ENCODE results near the gene CFAP73. TPM values are rescaled to one million over a fixed set of nuclear protein-coding genes. Genes with fewer than 3 reads are reported as not detected.

CFAP73 gene
- polyA plus RNA-seq, 4 donors: 0.19 to 0.44 TPM; not detected in 2

- Histone ChIP-seq H3K4me3 (ENCODE audit: low read depth in 1 of 3, low read length in 3 of 3) (peak overlapping the region; percentile 40 to 98 (median 88)), H3K36me3 (ENCODE audit: control insufficient read depth in 3 of 3, insufficient read depth in 2 of 3, low read depth in 1 of 3, low read length in 3 of 3) (peaks cover 5 to 36% (median 12%) of the 10 kb centered on the region in 3 donors), H3K27me3 (ENCODE audit: control insufficient read depth in 3 of 3, insufficient read depth in 3 of 3, low read length in 3 of 3) (no peaks in the 10 kb centered on the region), H3K27ac (ENCODE audit: low read depth in 1 of 3, low read length in 2 of 3) (peak overlapping the region; percentile 90 to 99 (median 92)), H3K4me1 (ENCODE audit: control insufficient read depth in 3 of 3, insufficient read depth in 2 of 3, low read depth in 1 of 3, low read length in 2 of 3) (peaks cover 0 to 13% (median 5%) of the 10 kb centered on the region in 3 donors), H3K9me3 (ENCODE audit: control insufficient read depth in 2 of 2, insufficient read depth in 1 of 2, low read depth in 1 of 2, low read length in 1 of 2) (no peaks in the 10 kb centered on the region)
- DNase-seq (no peak), FAIRE-seq (no peak)
- WGBS, 3 donors: 19 to 25% (median 22%) methylated on average over 26 of the region's 26 CpGs
Observed at GRCh38 chr12:113184098-113184899, 34.8 kb downstream of the CFAP73 start.

GRCh38 chr12:113184900-113185179 lies 35.3 kb downstream of the CFAP73 start:
- Histone ChIP-seq H3K36me3 (ENCODE audit: control insufficient read depth in 3 of 3, insufficient read depth in 2 of 3, low read depth in 1 of 3, low read length in 3 of 3) (peaks cover 3 to 31% (median 10%) of the 10 kb centered on the region in 3 donors), H3K9me3 (ENCODE audit: control insufficient read depth in 2 of 2, insufficient read depth in 1 of 2, low read depth in 1 of 2, low read length in 1 of 2) (no peaks in the 10 kb centered on the region), H3K4me1 (ENCODE audit: control insufficient read depth in 3 of 3, insufficient read depth in 2 of 3, low read depth in 1 of 3, low read length in 2 of 3) (peaks cover 0 to 13% (median 5%) of the 10 kb centered on the region in 3 donors), H3K4me3 (ENCODE audit: low read depth in 1 of 3, low read length in 3 of 3) (peak overlapping the region; percentile 88 to 98 (median 92)), H3K27me3 (ENCODE audit: control insufficient read depth in 3 of 3, insufficient read depth in 3 of 3, low read length in 3 of 3) (no peaks in the 10 kb centered on the region), H3K27ac (ENCODE audit: low read depth in 1 of 3, low read length in 2 of 3) (peak overlapping the region; percentile 90 to 99 (median 92))
- WGBS, 3 donors: 0 to 1% (median 0%) methylated on average over 20 of the region's 20 CpGs
- DNase-seq (peak; percentile 93 to 95), FAIRE-seq (no peak)

GRCh38 chr12:113185180-113186032 lies 35.9 kb downstream of the CFAP73 start, which contains the start of the genes DDX54 and RITA1:
Gene DDX54 (minus strand): TSS chr12:113185478. CDS start chr12:113185451, 27 bp downstream.
Gene RITA1 (plus strand): TSS chr12:113185721. CDS start chr12:113186747, 1,026 bp downstream.
- Histone ChIP-seq H3K27me3 (ENCODE audit: control insufficient read depth in 3 of 3, insufficient read depth in 3 of 3, low read length in 3 of 3) (no peaks in the 10 kb centered on the region), H3K36me3 (ENCODE audit: control insufficient read depth in 3 of 3, insufficient read depth in 2 of 3, low read depth in 1 of 3, low read length in 3 of 3) (peaks cover 4 to 26% (median 4%) of the 10 kb centered on the region in 3 donors), H3K4me3 (ENCODE audit: low read depth in 1 of 3, low read length in 3 of 3) (peak within 1 kb of the TSS; percentile 88 to 98 (median 92)), H3K4me1 (ENCODE audit: control insufficient read depth in 3 of 3, insufficient read depth in 2 of 3, low read depth in 1 of 3, low read length in 2 of 3) (peaks cover 0 to 13% (median 5%) of the 10 kb centered on the region in 3 donors), H3K9me3 (ENCODE audit: control insufficient read depth in 2 of 2, insufficient read depth in 1 of 2, low read depth in 1 of 2, low read length in 1 of 2) (no peaks in the 10 kb centered on the region), H3K27ac (ENCODE audit: low read depth in 1 of 3, low read length in 2 of 3) (peak within 1 kb of the TSS; percentile 90 to 99 (median 92))
- FAIRE-seq (no peak), DNase-seq (peak; percentile 82 to 94)
- 0 to 1% (median 1%) methylated on average over 69 to 89 of the region's 89 CpGs for WGBS, 3 donors

GRCh38 chr12:113186033-113186365 lies 36.5 kb downstream of the CFAP73 start:
- no peaks in the 10 kb centered on the region for H3K9me3 ChIP-seq (ENCODE audit: control insufficient read depth in 2 of 2, insufficient read depth in 1 of 2, low read depth in 1 of 2, low read length in 1 of 2)
- no peak for FAIRE-seq
- H3K27me3 ChIP-seq (ENCODE audit: control insufficient read depth in 3 of 3, insufficient read depth in 3 of 3, low read length in 3 of 3): no peaks in the 10 kb centered on the region
- peaks cover 0 to 13% (median 5%) of the 10 kb centered on the region in 3 donors for H3K4me1 ChIP-seq (ENCODE audit: control insufficient read depth in 3 of 3, insufficient read depth in 2 of 3, low read depth in 1 of 3, low read length in 2 of 3)
- DNase-seq: peak in 1 of 2 donors; percentile 42
- peak overlapping the region; percentile 88 to 98 (median 92) for H3K4me3 ChIP-seq (ENCODE audit: low read depth in 1 of 3, low read length in 3 of 3)
- peak overlapping the region; percentile 90 to 99 (median 92) for H3K27ac ChIP-seq (ENCODE audit: low read depth in 1 of 3, low read length in 2 of 3)
- 3 to 5% (median 3%) methylated on average over 11 of the region's 11 CpGs for WGBS, 3 donors
- peaks cover 2 to 24% (median 4%) of the 10 kb centered on the region in 3 donors for H3K36me3 ChIP-seq (ENCODE audit: control insufficient read depth in 3 of 3, insufficient read depth in 2 of 3, low read depth in 1 of 3, low read length in 3 of 3)

- H3K36me3 ChIP-seq (ENCODE audit: control insufficient read depth in 3 of 3, insufficient read depth in 2 of 3, low read depth in 1 of 3, low read length in 3 of 3): peaks cover 4 to 31% (median 10%) of the 10 kb centered on the region in 3 donors
- no peaks in the 10 kb centered on the region for H3K27me3 ChIP-seq (ENCODE audit: control insufficient read depth in 3 of 3, insufficient read depth in 3 of 3, low read length in 3 of 3)
- H3K4me1 ChIP-seq (ENCODE audit: control insufficient read depth in 3 of 3, insufficient read depth in 2 of 3, low read depth in 1 of 3, low read length in 2 of 3): peaks cover 0 to 13% (median 5%) of the 10 kb centered on the region in 3 donors
- H3K4me3 ChIP-seq (ENCODE audit: low read depth in 1 of 3, low read length in 3 of 3): peak overlapping the region in 2 of 3 donors; percentile 88 to 98
- no peaks in the 10 kb centered on the region for H3K9me3 ChIP-seq (ENCODE audit: control insufficient read depth in 2 of 2, insufficient read depth in 1 of 2, low read depth in 1 of 2, low read length in 1 of 2)
- DNase-seq (peak; percentile 33 to 69), FAIRE-seq (no peak)
- peak overlapping the region in 1 of 3 donors; percentile 52 for H3K27ac ChIP-seq (ENCODE audit: low read depth in 1 of 3, low read length in 2 of 3)
- 20 to 61% (median 27%) methylated on average over 16 of the region's 16 CpGs for WGBS, 3 donors
Observed at GRCh38 chr12:113186666-113187325, 37.3 kb downstream of the CFAP73 start.

- FAIRE-seq: no peak
- peaks cover 0 to 13% (median 0%) of the 10 kb centered on the region in 3 donors for H3K4me1 ChIP-seq (ENCODE audit: control insufficient read depth in 3 of 3, insufficient read depth in 2 of 3, low read depth in 1 of 3, low read length in 2 of 3)
- DNase-seq: no peak
Observed at GRCh38 chr12:113189361-113189760, 39.8 kb downstream of the CFAP73 start.

GRCh38 chr12:113190761-113191160 lies 41.2 kb downstream of the CFAP73 start:
- Histone ChIP-seq H3K4me3 (ENCODE audit: low read depth in 1 of 3, low read length in 3 of 3) (no peak overlapping the region), H3K4me1 (ENCODE audit: control insufficient read depth in 3 of 3, insufficient read depth in 2 of 3, low read depth in 1 of 3, low read length in 2 of 3) (peaks cover 0 to 13% (median 0%) of the 10 kb centered on the region in 3 donors), H3K27me3 (ENCODE audit: control insufficient read depth in 3 of 3, insufficient read depth in 3 of 3, low read length in 3 of 3) (no peaks in the 10 kb centered on the region), H3K27ac (ENCODE audit: low read depth in 1 of 3, low read length in 2 of 3) (no peak overlapping the region), H3K9me3 (ENCODE audit: control insufficient read depth in 2 of 2, insufficient read depth in 1 of 2, low read depth in 1 of 2, low read length in 1 of 2) (no peaks in the 10 kb centered on the region), H3K36me3 (ENCODE audit: control insufficient read depth in 3 of 3, insufficient read depth in 2 of 3, low read depth in 1 of 3, low read length in 3 of 3) (peaks cover 4 to 32% (median 10%) of the 10 kb centered on the region in 3 donors)
- 92 to 96% (median 93%) methylated on average over 4 of the region's 4 CpGs for WGBS, 3 donors
- DNase-seq: peak in 1 of 2 donors; percentile 24
- FAIRE-seq: no peak

More at GRCh38 chr12:113189361-113189760, 39.8 kb downstream of the CFAP73 start:
- H3K36me3 ChIP-seq (ENCODE audit: control insufficient read depth in 3 of 3, insufficient read depth in 2 of 3, low read depth in 1 of 3, low read length in 3 of 3): peaks cover 4 to 32% (median 10%) of the 10 kb centered on the region in 3 donors
- H3K27me3 ChIP-seq (ENCODE audit: control insufficient read depth in 3 of 3, insufficient read depth in 3 of 3, low read length in 3 of 3): no peaks in the 10 kb centered on the region
- H3K27ac ChIP-seq (ENCODE audit: low read depth in 1 of 3, low read length in 2 of 3): no peak overlapping the region
- H3K4me3 ChIP-seq (ENCODE audit: low read depth in 1 of 3, low read length in 3 of 3): no peak overlapping the region
- H3K9me3 ChIP-seq (ENCODE audit: control insufficient read depth in 2 of 2, insufficient read depth in 1 of 2, low read depth in 1 of 2, low read length in 1 of 2): no peaks in the 10 kb centered on the region
- WGBS, 3 donors: 77 to 95% (median 85%) methylated on average over 2 of the region's 2 CpGs

All from small intestine (tissue), 7 donors.